ENCODE data around the gene ZC3H12C.

The ZC3H12C gene

GRCh38 chr11:110152199-110152598 is 59.0 kb downstream of the ZC3H12C start:
- H3K4me1 ChIP-seq (ENCODE audit: insufficient read depth, poor library complexity, severe bottlenecking) = peaks cover 16% of the 10 kb centered on the region
- no peak overlapping the region for H3K27ac ChIP-seq (ENCODE audit: poor library complexity, severe bottlenecking)
- TF ChIP-seq CTCF (IDR thresholded peaks at IDR 0.05; ENCODE audit: poor library complexity, severe bottlenecking) = no peak

GRCh38 chr11:110153474-110153873 is 60.3 kb downstream of the ZC3H12C start:
- TF ChIP-seq CTCF (IDR thresholded peaks at IDR 0.05; ENCODE audit: poor library complexity, severe bottlenecking) = no peak
- ATAC-seq (ENCODE audit: low read depth) (no peak), DNase-seq (ENCODE audit: low spot score) (no peak)
- H3K27me3 ChIP-seq (ENCODE audit: insufficient read depth, poor library complexity, severe bottlenecking) = no peaks in the 10 kb centered on the region
- H3K9me3 ChIP-seq (ENCODE audit: severe bottlenecking) = no peaks in the 10 kb centered on the region
- H3K27ac ChIP-seq (ENCODE audit: poor library complexity, severe bottlenecking) = no peak overlapping the region
- H3K4me3 ChIP-seq (ENCODE audit: severe bottlenecking) = no peak overlapping the region
- peaks cover 6% of the 10 kb centered on the region for H3K4me1 ChIP-seq (ENCODE audit: insufficient read depth, poor library complexity, severe bottlenecking)
- peaks cover 27% of the 10 kb centered on the region for H3K36me3 ChIP-seq (ENCODE audit: low read depth)

More at GRCh38 chr11:110152199-110152598, 59.0 kb downstream of the ZC3H12C start:
- no peak for DNase-seq (ENCODE audit: low spot score)
- Histone ChIP-seq H3K27me3 (ENCODE audit: insufficient read depth, poor library complexity, severe bottlenecking) (no peaks in the 10 kb centered on the region), H3K4me3 (ENCODE audit: severe bottlenecking) (no peak overlapping the region), H3K9me3 (ENCODE audit: severe bottlenecking) (no peaks in the 10 kb centered on the region), H3K36me3 (ENCODE audit: low read depth) (peaks cover 24% of the 10 kb centered on the region)
- no peak for ATAC-seq (ENCODE audit: low read depth)

DNA sequence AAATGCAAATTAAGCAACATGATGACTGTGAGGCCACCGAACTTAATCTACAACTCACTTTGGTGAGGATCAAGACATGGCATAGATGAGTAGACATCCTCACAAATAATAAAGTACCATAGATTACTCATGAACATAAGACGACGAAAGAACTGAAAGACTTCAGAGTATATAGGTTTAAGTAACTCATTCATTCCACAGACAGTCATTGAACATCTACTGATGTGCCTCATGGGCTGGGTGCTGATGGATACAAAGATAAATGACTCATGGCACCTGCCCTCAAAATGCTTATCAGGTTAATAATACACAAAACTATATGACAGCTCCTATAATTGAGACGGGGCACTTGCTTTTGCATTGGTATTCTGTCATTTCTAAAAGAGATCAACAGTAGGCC is 63.3 kb downstream of the ZC3H12C start:
- ATAC-seq (ENCODE audit: low read depth) (no peak), DNase-seq (ENCODE audit: low spot score) (no peak)
- no peak overlapping the region for H3K4me3 ChIP-seq (ENCODE audit: severe bottlenecking)
- H3K27ac ChIP-seq (ENCODE audit: poor library complexity, severe bottlenecking) = no peak overlapping the region
- H3K4me1 ChIP-seq (ENCODE audit: insufficient read depth, poor library complexity, severe bottlenecking) = no peaks in the 10 kb centered on the region
- H3K9me3 ChIP-seq (ENCODE audit: severe bottlenecking) = no peaks in the 10 kb centered on the region
- TF ChIP-seq CTCF (IDR thresholded peaks at IDR 0.05; ENCODE audit: poor library complexity, severe bottlenecking) = no peak
- no peaks in the 10 kb centered on the region for H3K27me3 ChIP-seq (ENCODE audit: insufficient read depth, poor library complexity, severe bottlenecking)
- H3K36me3 ChIP-seq (ENCODE audit: low read depth) = peaks cover 55% of the 10 kb centered on the region

DNA sequence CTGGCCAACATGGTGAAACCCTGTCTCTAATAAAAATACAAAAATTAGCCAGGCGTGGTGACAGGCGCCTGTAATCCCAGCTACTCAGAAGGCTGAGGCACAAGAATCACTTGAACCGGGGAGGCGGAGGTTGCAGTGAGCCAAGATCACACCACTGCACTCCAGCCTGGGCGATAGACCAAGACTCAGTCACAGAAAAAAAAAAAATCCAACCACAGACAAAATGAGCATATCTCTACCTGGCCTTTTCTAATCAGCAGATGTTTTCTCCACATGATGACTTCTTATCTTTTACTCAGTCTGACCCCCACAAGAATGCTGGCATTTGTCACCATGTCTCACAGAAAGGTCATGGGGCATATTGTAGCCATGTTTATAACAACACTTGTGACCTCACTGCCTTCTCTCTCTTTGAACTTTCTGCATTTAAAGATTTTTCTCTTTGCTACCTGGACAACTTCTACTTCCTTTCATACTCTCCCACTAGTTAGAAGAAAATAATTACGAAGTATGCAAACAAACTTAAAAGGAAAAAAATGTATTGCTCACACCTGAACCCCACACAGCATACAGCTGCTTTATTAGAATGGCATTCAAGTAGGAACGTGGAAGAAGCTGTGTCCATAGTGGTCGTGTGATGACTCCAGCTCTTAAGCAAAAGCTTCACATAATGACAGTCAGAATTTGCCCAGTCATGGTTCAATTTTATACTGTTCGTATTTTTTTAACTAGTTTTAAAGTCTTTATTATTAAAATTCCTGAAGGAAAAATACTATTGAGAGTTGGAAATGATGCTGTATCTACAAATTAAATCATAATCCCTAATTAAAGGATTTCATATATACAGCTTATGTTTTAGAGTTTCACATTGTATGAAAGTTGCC is 65.4 kb downstream of the ZC3H12C start:
- no peaks in the 10 kb centered on the region for H3K27me3 ChIP-seq (ENCODE audit: insufficient read depth, poor library complexity, severe bottlenecking)
- H3K4me1 ChIP-seq (ENCODE audit: insufficient read depth, poor library complexity, severe bottlenecking) = no peaks in the 10 kb centered on the region
- TF ChIP-seq CTCF (IDR thresholded peaks at IDR 0.05; ENCODE audit: poor library complexity, severe bottlenecking) = no peak
- DNase-seq (ENCODE audit: low spot score) (no peak), ATAC-seq (ENCODE audit: low read depth) (no peak)
- no peak overlapping the region for H3K4me3 ChIP-seq (ENCODE audit: severe bottlenecking)
- H3K36me3 ChIP-seq (ENCODE audit: low read depth) = peaks cover 69% of the 10 kb centered on the region
- no peaks in the 10 kb centered on the region for H3K9me3 ChIP-seq (ENCODE audit: severe bottlenecking)
- H3K27ac ChIP-seq (ENCODE audit: poor library complexity, severe bottlenecking) = no peak overlapping the region

DNA sequence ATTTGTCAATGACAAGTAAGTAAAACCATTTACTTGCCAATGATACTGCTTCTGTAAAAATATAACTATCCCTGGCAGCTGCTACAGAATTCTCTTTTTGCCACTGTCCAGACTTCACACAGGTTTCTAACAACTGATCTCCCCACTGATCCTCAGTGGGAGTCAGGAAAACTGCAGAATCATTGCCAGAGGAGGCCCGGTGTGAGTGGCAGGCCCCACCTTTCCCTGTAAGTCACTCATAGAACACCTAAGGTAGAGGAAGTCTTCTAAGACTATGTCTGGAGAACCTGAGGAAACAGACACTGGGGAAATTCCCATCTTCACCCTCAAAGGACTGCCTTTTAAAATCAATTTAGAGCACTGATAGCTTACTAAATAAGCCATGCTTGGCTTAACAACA is 66.3 kb downstream of the ZC3H12C start:
- Histone ChIP-seq H3K27ac (ENCODE audit: poor library complexity, severe bottlenecking) (no peak overlapping the region), H3K4me1 (ENCODE audit: insufficient read depth, poor library complexity, severe bottlenecking) (no peaks in the 10 kb centered on the region), H3K36me3 (ENCODE audit: low read depth) (peaks cover 74% of the 10 kb centered on the region), H3K9me3 (ENCODE audit: severe bottlenecking) (no peaks in the 10 kb centered on the region), H3K27me3 (ENCODE audit: insufficient read depth, poor library complexity, severe bottlenecking) (no peaks in the 10 kb centered on the region), H3K4me3 (ENCODE audit: severe bottlenecking) (no peak overlapping the region)
- DNase-seq (ENCODE audit: low spot score) = no peak
- TF ChIP-seq CTCF (IDR thresholded peaks at IDR 0.05; ENCODE audit: poor library complexity, severe bottlenecking) = no peak
- no peak for ATAC-seq (ENCODE audit: low read depth)

Data from RWPE2 (cell line).